LNCaP clone FGC (cell line): Measurements from ENCODE around the gene PUS7.
A peak's percentile ranks its signal among the peaks of the same experiment; 100 is the strongest.

Experiments used
- DNase-seq: peaks from one replicate; pipeline ENCODE4 v3.0.0-alpha.2; 2011; ENCODE audit warnings: low read depth
- H3K4me3 ChIP-seq: 2 replicates; pipeline ENCODE4 v1.5.1; 2011; ENCODE audit warnings: mild to moderate bottlenecking, low read depth, low read length, control low read depth
- CTCF ChIP-seq: IDR thresholded peaks from 2 replicates; pipeline ENCODE4 v1.5.1; 2012; ENCODE audit warnings: mild to moderate bottlenecking; ENCODE audit not compliant: control insufficient read depth, insufficient read depth; ENCODE audit errors: extremely low read depth

PUS7 gene

GRCh38 chr7:105496521-105496920 is 25.6 kb downstream of the PUS7 start:
- no peak for DNase-seq
- no peak for TF ChIP-seq CTCF
- no peak overlapping the region for H3K4me3 ChIP-seq

GRCh38 chr7:105493923-105494315 is 28.2 kb downstream of the PUS7 start:
- no peak for TF ChIP-seq CTCF
- DNase-seq, result no peak
- H3K4me3 ChIP-seq, result no peak overlapping the region

GRCh38 chr7:105493196-105493922 is 28.7 kb downstream of the PUS7 start:
- DNase-seq, result no peak
- TF ChIP-seq CTCF, result no peak
- no peak overlapping the region for H3K4me3 ChIP-seq

GRCh38 chr7:105489409-105489808 is 32.7 kb downstream of the PUS7 start:
- TF ChIP-seq CTCF, result no peak
- no peak overlapping the region for H3K4me3 ChIP-seq
- DNase-seq, result peak; percentile 67

GRCh38 chr7:105487579-105488571 is 34.2 kb downstream of the PUS7 start:
- no peak overlapping the region for H3K4me3 ChIP-seq
- peak; percentile 65 for TF ChIP-seq CTCF
- DNase-seq, result peak; percentile 71

GRCh38 chr7:105480931-105481330 is 41.1 kb downstream of the PUS7 start:
- H3K4me3 ChIP-seq, result no peak overlapping the region
- DNase-seq, result no peak
- no peak for TF ChIP-seq CTCF
